Effector memory CD4-positive, alpha-beta T cell (primary cell): ENCODE measurements around the gene KIF1B.
"Not testable (repeated sequence)": the region's sequence is repeated elsewhere in the genome, so short reads cannot be mapped to it uniquely, and the experiment has no call there.

Experiments used
- DNase-seq, 3 donors: peaks; one replicate each; pipeline ENCODE4 v3.0.0-alpha.2; 2020
- H3K27ac ChIP-seq: 2 replicates; pipeline ENCODE4 v1.7.0; 2013; ENCODE audit warnings: mild to moderate bottlenecking, low read length, moderate library complexity; ENCODE audit not compliant: insufficient read depth, poor library complexity, severe bottlenecking
- H3K27me3 ChIP-seq: replicated peaks from 2 replicates; pipeline ENCODE4 v1.7.0; 2013; ENCODE audit warnings: mild to moderate bottlenecking, low read length; ENCODE audit not compliant: insufficient read depth, control insufficient read depth, poor library complexity, severe bottlenecking
- H3K36me3 ChIP-seq: 2 replicates; pipeline ENCODE4 v1.7.0; 2013; ENCODE audit warnings: mild to moderate bottlenecking, low read length, moderate library complexity; ENCODE audit not compliant: control insufficient read depth, insufficient read depth
- H3K4me1 ChIP-seq: 2 replicates; pipeline ENCODE4 v1.7.0; 2013; ENCODE audit warnings: low read length, mild to moderate bottlenecking; ENCODE audit not compliant: control insufficient read depth, insufficient read depth, poor library complexity, severe bottlenecking
- H3K4me3 ChIP-seq: 2 replicates; pipeline ENCODE4 v1.7.0; 2013; ENCODE audit warnings: low read length, low read depth, mild to moderate bottlenecking; ENCODE audit not compliant: insufficient read depth, poor library complexity, severe bottlenecking
- H3K9me3 ChIP-seq: 2 replicates; pipeline ENCODE4 v1.7.0; 2013; ENCODE audit warnings: mild to moderate bottlenecking, low read length, moderate library complexity; ENCODE audit not compliant: control insufficient read depth

Gene KIF1B

GRCh38 chr1:10236405-10237156 is 26.2 kb downstream of the KIF1B start:
- DNase-seq, result no peak
- Histone ChIP-seq H3K9me3 (no peaks in the 10 kb centered on the region), H3K27ac (no peak overlapping the region), H3K4me3 (no peak overlapping the region), H3K36me3 (no peaks in the 10 kb centered on the region), H3K27me3 (no peaks in the 10 kb centered on the region), H3K4me1 (no peaks in the 10 kb centered on the region)

- H3K27ac ChIP-seq, result no peak overlapping the region
- H3K27me3 ChIP-seq, result no peaks in the 10 kb centered on the region
- no peak for DNase-seq
- H3K4me1 ChIP-seq, result no peaks in the 10 kb centered on the region
- no peaks in the 10 kb centered on the region for H3K9me3 ChIP-seq
- no peak overlapping the region for H3K4me3 ChIP-seq
- H3K36me3 ChIP-seq, result no peaks in the 10 kb centered on the region
These were observed 26.8 kb downstream of the KIF1B start for GRCh38 chr1:10237157-10237539.

DNA sequence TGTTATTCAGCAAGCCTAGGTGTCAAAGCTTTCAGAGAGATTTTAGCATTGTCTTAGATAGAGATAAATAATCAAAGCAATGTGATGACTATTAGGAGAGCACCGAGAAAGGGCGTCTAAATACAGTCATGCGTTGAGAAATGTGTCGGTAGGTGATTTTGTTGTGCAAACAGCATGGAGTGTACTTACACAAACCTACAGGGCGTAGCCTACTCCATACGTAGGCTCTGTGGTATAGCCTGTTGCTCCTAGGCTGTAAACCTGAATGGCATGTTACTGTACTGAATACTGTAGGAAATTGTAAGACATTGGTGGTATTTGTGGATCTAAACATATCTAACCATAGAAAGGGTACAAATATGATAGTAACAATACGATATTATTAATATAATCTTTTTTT is 31.8 kb downstream of the KIF1B start:
- no peak for DNase-seq
- H3K36me3 ChIP-seq, result no peaks in the 10 kb centered on the region

GRCh38 chr1:10242811-10243210 is 32.4 kb downstream of the KIF1B start:
- Histone ChIP-seq H3K4me3 (no peak overlapping the region), H3K27ac (no peak overlapping the region), H3K9me3 (no peaks in the 10 kb centered on the region), H3K4me1 (no peaks in the 10 kb centered on the region), H3K27me3 (no peaks in the 10 kb centered on the region), H3K36me3 (no peaks in the 10 kb centered on the region)
- no peak for DNase-seq

More for the DNA sequence above, 31.8 kb downstream of the KIF1B start:
- Histone ChIP-seq H3K27me3 (no peaks in the 10 kb centered on the region), H3K27ac (no peak overlapping the region), H3K4me1 (no peaks in the 10 kb centered on the region), H3K9me3 (no peaks in the 10 kb centered on the region), H3K4me3 (no peak overlapping the region)

- Histone ChIP-seq H3K36me3 (no peaks in the 10 kb centered on the region), H3K4me3 (no peak overlapping the region), H3K4me1 (no peaks in the 10 kb centered on the region), H3K27me3 (no peaks in the 10 kb centered on the region), H3K27ac (no peak overlapping the region), H3K9me3 (no peaks in the 10 kb centered on the region)
- no peak for DNase-seq
These were observed 35.3 kb downstream of the KIF1B start for GRCh38 chr1:10245674-10246073.

GRCh38 chr1:10249808-10250457 is 39.6 kb downstream of the KIF1B start:
- Histone ChIP-seq H3K36me3 (no peaks in the 10 kb centered on the region), H3K9me3 (no peaks in the 10 kb centered on the region), H3K4me1 (no peaks in the 10 kb centered on the region), H3K27ac (no peak overlapping the region), H3K27me3 (no peaks in the 10 kb centered on the region), H3K4me3 (no peak overlapping the region)
- no peak for DNase-seq

DNA sequence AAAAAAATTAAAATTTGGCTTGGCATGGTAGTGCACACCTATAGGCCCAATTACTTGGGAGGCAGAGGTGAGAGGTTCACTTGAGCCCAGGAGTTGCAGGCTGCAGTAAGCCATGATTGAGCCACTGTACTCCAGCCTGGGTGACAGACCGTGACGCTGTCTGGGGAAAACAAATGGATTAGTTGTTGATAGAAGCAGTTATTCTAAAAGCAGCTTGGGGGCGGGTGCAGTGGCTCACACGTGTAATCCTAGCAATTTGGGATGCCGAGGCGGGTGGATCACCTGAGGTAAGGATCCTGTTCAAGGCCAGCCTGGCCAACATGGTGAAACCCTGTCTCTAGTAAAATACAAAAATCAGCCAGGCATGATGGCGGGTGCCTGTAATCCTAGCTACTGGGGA is 40.3 kb downstream of the KIF1B start:
- Histone ChIP-seq H3K27me3 (no peaks in the 10 kb centered on the region), H3K27ac (no peak overlapping the region), H3K36me3 (no peaks in the 10 kb centered on the region), H3K4me1 (no peaks in the 10 kb centered on the region), H3K4me3 (no peak overlapping the region), H3K9me3 (no peaks in the 10 kb centered on the region)
- DNase-seq, result no peak

- H3K27me3 ChIP-seq, H3K27ac ChIP-seq, H3K36me3 ChIP-seq, H3K4me1 ChIP-seq, H3K9me3 ChIP-seq, H3K4me3 ChIP-seq, DNase-seq: not testable (repeated sequence)
These were observed 41.1 kb downstream of the KIF1B start for GRCh38 chr1:10251325-10252108.

DNA sequence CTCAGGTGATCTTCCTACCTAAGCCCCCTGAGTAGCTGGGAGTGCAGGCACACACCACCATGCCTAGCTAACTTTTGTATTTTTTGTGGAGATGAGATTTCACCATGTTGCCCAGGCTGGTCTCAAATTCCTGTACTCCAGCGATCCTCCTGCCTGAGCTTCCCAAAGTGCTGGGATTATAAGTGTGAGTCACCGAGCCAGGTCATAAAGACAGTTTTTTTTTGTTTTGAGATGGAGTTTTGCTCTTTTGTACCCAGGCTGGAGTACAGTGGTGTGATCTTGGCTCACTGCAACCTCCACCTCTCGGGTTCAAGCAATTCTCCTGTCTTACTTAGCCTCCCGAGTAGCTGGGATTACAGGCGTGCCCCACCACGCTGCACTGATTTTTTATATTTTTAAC is 42.1 kb downstream of the KIF1B start:
- Histone ChIP-seq H3K4me1 (no peaks in the 10 kb centered on the region), H3K4me3 (no peak overlapping the region), H3K9me3 (no peaks in the 10 kb centered on the region), H3K27me3 (no peaks in the 10 kb centered on the region), H3K27ac (no peak overlapping the region), H3K36me3 (no peaks in the 10 kb centered on the region)
- no peak for DNase-seq

DNA sequence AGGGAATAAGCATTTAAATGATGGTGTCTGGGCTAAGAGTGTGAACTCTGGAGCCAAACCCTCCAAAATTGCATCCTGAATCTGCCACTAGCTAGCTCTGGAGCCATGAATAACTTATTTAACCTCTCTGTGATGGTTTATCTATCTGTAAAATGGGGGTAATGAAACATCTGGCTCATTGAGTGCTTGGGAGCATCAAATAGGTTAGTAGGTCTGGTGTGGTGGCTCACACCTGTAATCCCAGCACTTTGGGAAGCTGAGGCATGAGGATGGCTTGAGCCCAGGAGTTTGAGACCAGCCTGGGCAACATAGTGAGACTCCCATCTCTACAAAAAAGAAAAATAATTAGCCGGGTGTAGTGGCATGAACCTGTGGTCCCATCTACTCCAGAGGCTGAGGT is 42.8 kb downstream of the KIF1B start:
- Histone ChIP-seq H3K27ac (no peak overlapping the region), H3K36me3 (no peaks in the 10 kb centered on the region), H3K9me3 (no peaks in the 10 kb centered on the region), H3K27me3 (no peaks in the 10 kb centered on the region), H3K4me3 (no peak overlapping the region), H3K4me1 (no peaks in the 10 kb centered on the region)
- no peak for DNase-seq
